GM15510 (cell line): Measurements from ENCODE around the gene PARP12.

Experiments
- POLR2A ChIP-seq: IDR thresholded peaks from 3 replicates; pipeline ENCODE4 v1.6.1; 2011; ENCODE audit warnings: borderline replicate concordance; ENCODE audit not compliant: insufficient read length; ENCODE audit errors: extremely low read depth

PARP12 gene

GRCh38 chr7:140000666-140001268, 62.0 kb downstream of the PARP12 start:
- no peak for TF ChIP-seq POLR2A

GRCh38 chr7:139999516-139999915, 63.2 kb downstream of the PARP12 start:
- no peak for TF ChIP-seq POLR2A

- no peak for TF ChIP-seq POLR2A
These were observed 64.2 kb downstream of the PARP12 start for GRCh38 chr7:139998572-139998971.

- no peak for TF ChIP-seq POLR2A
These were observed 67.5 kb downstream of the PARP12 start for GRCh38 chr7:139995017-139995915.

GRCh38 chr7:139994356-139994755, 68.4 kb downstream of the PARP12 start:
- TF ChIP-seq POLR2A = no peak

- TF ChIP-seq POLR2A = no peak
These were observed 69.2 kb downstream of the PARP12 start for GRCh38 chr7:139993592-139993991.

- no peak for TF ChIP-seq POLR2A
These were observed 69.6 kb downstream of the PARP12 start for GRCh38 chr7:139993169-139993568.

GRCh38 chr7:139992353-139993044, 70.3 kb downstream of the PARP12 start:
- no peak for TF ChIP-seq POLR2A

GRCh38 chr7:139991911-139992310, 70.8 kb downstream of the PARP12 start:
- no peak for TF ChIP-seq POLR2A

GRCh38 chr7:139991269-139991666, 71.5 kb downstream of the PARP12 start:
- TF ChIP-seq POLR2A = no peak

- no peak for TF ChIP-seq POLR2A
These were observed 72.0 kb downstream of the PARP12 start for GRCh38 chr7:139990571-139991268.

GRCh38 chr7:139990142-139990535, 72.6 kb downstream of the PARP12 start:
- no peak for TF ChIP-seq POLR2A

GRCh38 chr7:139989366-139990141, 73.2 kb downstream of the PARP12 start:
- TF ChIP-seq POLR2A = no peak
